ENCODE measurements around the gene ZC3H14. TPM values are rescaled to one million over a fixed set of nuclear protein-coding genes. Genes with fewer than 3 reads are reported as not detected.

ZC3H14 gene
- total and polyA plus RNA-seq, 12 donors, result 24.5 to 49.4 (median 38.0) TPM

- no peak overlapping the region for H3K4me3 ChIP-seq
- peaks cover 0 to 39% (median 31%) of the 10 kb centered on the region in 9 donors for H3K4me1 ChIP-seq
- H3K27ac ChIP-seq, result no peak overlapping the region
- DNase-seq (no peak), ATAC-seq (no peak)
- H3K27me3 ChIP-seq, result no peaks in the 10 kb centered on the region
- intact Hi-C loops (cut with DNase I), result no loop called here
- H3K36me3 ChIP-seq, result peaks cover 0 to 30% (median 0%) of the 10 kb centered on the region in 9 donors
- 91 to 93% methylated on average over 6 of the region's 6 CpGs for WGBS, 2 donors
- no peak for TF ChIP-seq CTCF (IDR thresholded peaks at IDR 0.05)
- peaks cover 0 to 16% (median 7%) of the 10 kb centered on the region in 11 donors for H3K9me3 ChIP-seq
Measured at GRCh38 chr14:88533064-88533602, 29.7 kb upstream of the ZC3H14 start.

GRCh38 chr14:88535149-88535548 is 27.7 kb upstream of the ZC3H14 start:
- ATAC-seq (peak; percentile 59 to 95 (median 82)), DNase-seq (no peak)
- peaks cover 0 to 53% (median 46%) of the 10 kb centered on the region in 9 donors for H3K4me1 ChIP-seq
- WGBS, 2 donors, result 27 to 34% methylated on average over 4 of the region's 4 CpGs
- H3K27me3 ChIP-seq, result no peaks in the 10 kb centered on the region
- peak in 2 of 9 donors; percentile 15 to 38 for TF ChIP-seq CTCF (IDR thresholded peaks at IDR 0.05)
- peak overlapping the region in 6 of 10 donors; percentile 10 to 74 (median 20) for H3K27ac ChIP-seq
- intact Hi-C loops (cut with DNase I), result no loop called here
- H3K9me3 ChIP-seq, result peaks cover 0 to 7% (median 2%) of the 10 kb centered on the region in 11 donors
- H3K36me3 ChIP-seq, result peaks cover 0 to 35% (median 0%) of the 10 kb centered on the region in 9 donors
- H3K4me3 ChIP-seq, result no peak overlapping the region

- Histone ChIP-seq H3K27me3 (no peaks in the 10 kb centered on the region), H3K9me3 (peaks cover 0 to under 1% (median 0%) of the 10 kb centered on the region in 11 donors), H3K4me3 (no peak overlapping the region), H3K4me1 (peaks cover 0 to 57% (median 50%) of the 10 kb centered on the region in 9 donors), H3K36me3 (peaks cover 0 to 41% (median 0%) of the 10 kb centered on the region in 9 donors), H3K27ac (peak overlapping the region in 6 of 10 donors; percentile 10 to 74 (median 20))
- TF ChIP-seq CTCF (IDR thresholded peaks at IDR 0.05), result no peak
- DNase-seq (no peak), ATAC-seq (peak in 4 of 8 donors; percentile 21 to 55 (median 40))
- 9 to 17% methylated on average over 4 of the region's 4 CpGs for WGBS, 2 donors
- intact Hi-C loops (cut with DNase I), result no loop called here
Measured at GRCh38 chr14:88535813-88536212, 27.0 kb upstream of the ZC3H14 start.

GRCh38 chr14:88541324-88541723 is 21.5 kb upstream of the ZC3H14 start:
- no peak for TF ChIP-seq CTCF (IDR thresholded peaks at IDR 0.05)
- 94 to 95% methylated on average over 1 of the region's 1 CpG for WGBS, 2 donors
- intact Hi-C loops (cut with DNase I), result loop anchor here in 1 of 10 donors (10.0 kb wide), 1 partner anchor 47 kb away; no protein-coding TSS in a partner anchor
- Histone ChIP-seq H3K36me3 (peaks cover 0 to 48% (median 7%) of the 10 kb centered on the region in 9 donors), H3K9me3 (no peaks in the 10 kb centered on the region), H3K27me3 (no peaks in the 10 kb centered on the region), H3K27ac (no peak overlapping the region), H3K4me3 (no peak overlapping the region), H3K4me1 (peaks cover 0 to 69% (median 54%) of the 10 kb centered on the region in 9 donors)
- ATAC-seq (no peak), DNase-seq (no peak)
